Smooth muscle cell (in vitro differentiated cells): ENCODE measurements around the gene CELF5. TPM values are rescaled to one million over a fixed set of nuclear protein-coding genes. Genes with fewer than 3 reads are reported as not detected.

Source experiments
- DNase-seq: peaks from one replicate; lab custom pipeline; 2025; ENCODE audit not compliant: unreplicated experiment; lab: John Stamatoyannopoulos, UW
- H2AFZ ChIP-seq: fragments of 200-600 bp; sonication (generic); 2 replicates; pipeline ENCODE4 v1.6.0; 2016; ENCODE audit warnings: antibody characterized with exemption, low read depth, mild to moderate bottlenecking
- H3F3A ChIP-seq: fragments of 200-600 bp; sonication (generic); 2 replicates; pipeline ENCODE4 v1.6.0; 2017; ENCODE audit warnings: antibody characterized with exemption, low read depth
- H3K27ac ChIP-seq: fragments of 200-600 bp; sonication (generic); 2 replicates; pipeline ENCODE4 v1.5.1; 2016; ENCODE audit warnings: low read depth, mild to moderate bottlenecking
- H3K27me3 ChIP-seq: fragments of 200-600 bp; sonication (generic); 2 replicates; pipeline ENCODE4 v1.6.1; 2016; ENCODE audit warnings: low read depth, mild to moderate bottlenecking
- H3K36me3 ChIP-seq: fragments of 200-600 bp; sonication (generic); 2 replicates; pipeline ENCODE4 v1.5.1; 2016; ENCODE audit warnings: low read depth
- H3K4me1 ChIP-seq: fragments of 200-600 bp; sonication (generic); 2 replicates; pipeline ENCODE4 v1.5.1; 2016; ENCODE audit warnings: low read depth
- H3K4me2 ChIP-seq: fragments of 200-600 bp; sonication (generic); 2 replicates; pipeline ENCODE4 v1.6.0; 2016; ENCODE audit warnings: mild to moderate bottlenecking
- H3K4me3 ChIP-seq: fragments of 200-600 bp; sonication (generic); 2 replicates; pipeline ENCODE4 v1.5.1; 2016; ENCODE audit warnings: mild to moderate bottlenecking
- H3K79me2 ChIP-seq: fragments of 200-600 bp; sonication (generic); 2 replicates; pipeline ENCODE4 v1.6.0; 2016; ENCODE audit warnings: low read depth, mild to moderate bottlenecking
- H3K9ac ChIP-seq: fragments of 200-600 bp; sonication (generic); 2 replicates; pipeline ENCODE4 v1.6.0; 2016; ENCODE audit warnings: low read depth
- H3K9me3 ChIP-seq: fragments of 200-600 bp; sonication (generic); replicated peaks from 2 replicates; pipeline ENCODE4 v1.5.1; 2016; ENCODE audit warnings: low read depth
- H4K20me1 ChIP-seq: fragments of 200-600 bp; sonication (generic); 2 replicates; pipeline ENCODE4 v1.6.0; 2016; ENCODE audit warnings: low read depth
- WGBS: methylation state at CpG from one replicate; pipeline ENCODE4 v1.1.7; 2016; ENCODE audit warnings: low lambda C conversion rate; 5-methylcytosine and 5-hydroxymethylcytosine counted together
- polyA plus RNA-seq: library from polyadenylated mRNA; unstranded; fragments of >200 nt; fragmentation: Nextera tagmentation; extraction: Ambion mirVana; gene quantifications from 2 replicates; pipeline ENCODE4 v1.2.1, GENCODE V29; 2016
- total RNA-seq: library from RNA; depleted of rRNA; stranded (reverse); fragments of >200 nt; gene quantifications from 2 replicates; pipeline ENCODE4 v1.2.3, GENCODE V29; 2014
- TF ChIP-seq, protein P1 (sequence below): fragments of 200-600 bp; sonication (generic); IDR thresholded peaks from 2 replicates; pipeline ENCODE4 v1.5.1; 2017; ENCODE audit warnings: borderline replicate concordance, mild to moderate bottlenecking, antibody characterized with exemption; ENCODE audit not compliant: insufficient read depth, poor library complexity, severe bottlenecking

The CELF5 gene
- total and polyA plus RNA-seq, 2 experiments from 2014 or later = 0.18 TPM; not detected in 1

DNA sequence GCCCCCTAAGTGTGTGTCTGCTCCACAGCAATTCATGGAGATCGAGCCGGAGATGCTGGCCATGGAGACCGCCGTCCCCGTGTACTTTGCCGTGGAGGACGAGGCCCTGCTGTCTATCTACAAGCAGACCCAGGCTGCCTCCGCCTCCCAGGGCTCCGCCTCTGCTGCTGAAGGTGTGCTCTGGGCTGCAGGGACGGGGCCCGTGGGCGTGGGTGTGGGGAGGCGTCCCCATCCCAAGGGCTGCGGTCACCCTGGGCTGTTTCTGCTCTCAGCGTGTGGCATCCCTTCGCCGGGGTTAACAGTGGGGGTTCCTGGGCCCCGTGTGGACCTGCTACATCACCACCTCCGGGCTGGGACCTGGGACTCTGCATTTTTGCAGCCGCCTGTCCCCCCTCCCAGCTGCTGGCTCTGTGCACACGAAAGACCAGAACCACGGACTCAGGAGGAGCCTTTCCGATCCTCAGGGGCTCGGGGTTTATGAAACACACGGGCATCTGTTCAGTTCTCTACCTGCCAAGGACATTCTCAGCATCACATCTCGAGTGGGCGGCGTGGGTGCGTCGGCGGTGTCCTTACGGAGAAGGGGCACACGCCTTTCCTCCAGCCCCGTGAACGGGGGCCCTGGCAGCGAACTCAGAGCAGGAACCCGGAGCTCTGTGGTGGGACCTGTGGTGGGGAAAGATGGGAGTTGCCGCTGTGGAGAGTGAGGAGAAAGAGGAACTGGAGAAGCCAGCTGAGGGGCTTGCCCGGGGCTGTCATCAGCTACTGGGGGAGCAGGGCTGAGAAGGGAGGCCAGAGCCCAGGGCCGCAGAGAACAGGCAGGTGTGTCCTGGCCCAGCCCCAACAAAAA is 31.0 kb upstream of the CELF5 start:
- H3K79me2 ChIP-seq = peaks cover 28% of the 10 kb centered on the region
- H3K36me3 ChIP-seq = no peaks in the 10 kb centered on the region
- WGBS = 97% methylated on average over 40 of the region's 40 CpGs
- H3K9me3 ChIP-seq = no peaks in the 10 kb centered on the region
- H3K9ac ChIP-seq = no peak overlapping the region
- H3K4me1 ChIP-seq = no peaks in the 10 kb centered on the region
- H4K20me1 ChIP-seq = peaks cover 21% of the 10 kb centered on the region
- TF ChIP-seq, protein P1, sequence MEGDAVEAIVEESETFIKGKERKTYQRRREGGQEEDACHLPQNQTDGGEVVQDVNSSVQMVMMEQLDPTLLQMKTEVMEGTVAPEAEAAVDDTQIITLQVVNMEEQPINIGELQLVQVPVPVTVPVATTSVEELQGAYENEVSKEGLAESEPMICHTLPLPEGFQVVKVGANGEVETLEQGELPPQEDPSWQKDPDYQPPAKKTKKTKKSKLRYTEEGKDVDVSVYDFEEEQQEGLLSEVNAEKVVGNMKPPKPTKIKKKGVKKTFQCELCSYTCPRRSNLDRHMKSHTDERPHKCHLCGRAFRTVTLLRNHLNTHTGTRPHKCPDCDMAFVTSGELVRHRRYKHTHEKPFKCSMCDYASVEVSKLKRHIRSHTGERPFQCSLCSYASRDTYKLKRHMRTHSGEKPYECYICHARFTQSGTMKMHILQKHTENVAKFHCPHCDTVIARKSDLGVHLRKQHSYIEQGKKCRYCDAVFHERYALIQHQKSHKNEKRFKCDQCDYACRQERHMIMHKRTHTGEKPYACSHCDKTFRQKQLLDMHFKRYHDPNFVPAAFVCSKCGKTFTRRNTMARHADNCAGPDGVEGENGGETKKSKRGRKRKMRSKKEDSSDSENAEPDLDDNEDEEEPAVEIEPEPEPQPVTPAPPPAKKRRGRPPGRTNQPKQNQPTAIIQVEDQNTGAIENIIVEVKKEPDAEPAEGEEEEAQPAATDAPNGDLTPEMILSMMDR = no peak
- no peak overlapping the region for H2AFZ ChIP-seq
- no peak for DNase-seq
- no peak overlapping the region for H3K4me2 ChIP-seq
- no peaks in the 10 kb centered on the region for H3K27me3 ChIP-seq
- H3F3A ChIP-seq = no peaks in the 10 kb centered on the region
- no peak overlapping the region for H3K27ac ChIP-seq
- H3K4me3 ChIP-seq = no peak overlapping the region

DNA sequence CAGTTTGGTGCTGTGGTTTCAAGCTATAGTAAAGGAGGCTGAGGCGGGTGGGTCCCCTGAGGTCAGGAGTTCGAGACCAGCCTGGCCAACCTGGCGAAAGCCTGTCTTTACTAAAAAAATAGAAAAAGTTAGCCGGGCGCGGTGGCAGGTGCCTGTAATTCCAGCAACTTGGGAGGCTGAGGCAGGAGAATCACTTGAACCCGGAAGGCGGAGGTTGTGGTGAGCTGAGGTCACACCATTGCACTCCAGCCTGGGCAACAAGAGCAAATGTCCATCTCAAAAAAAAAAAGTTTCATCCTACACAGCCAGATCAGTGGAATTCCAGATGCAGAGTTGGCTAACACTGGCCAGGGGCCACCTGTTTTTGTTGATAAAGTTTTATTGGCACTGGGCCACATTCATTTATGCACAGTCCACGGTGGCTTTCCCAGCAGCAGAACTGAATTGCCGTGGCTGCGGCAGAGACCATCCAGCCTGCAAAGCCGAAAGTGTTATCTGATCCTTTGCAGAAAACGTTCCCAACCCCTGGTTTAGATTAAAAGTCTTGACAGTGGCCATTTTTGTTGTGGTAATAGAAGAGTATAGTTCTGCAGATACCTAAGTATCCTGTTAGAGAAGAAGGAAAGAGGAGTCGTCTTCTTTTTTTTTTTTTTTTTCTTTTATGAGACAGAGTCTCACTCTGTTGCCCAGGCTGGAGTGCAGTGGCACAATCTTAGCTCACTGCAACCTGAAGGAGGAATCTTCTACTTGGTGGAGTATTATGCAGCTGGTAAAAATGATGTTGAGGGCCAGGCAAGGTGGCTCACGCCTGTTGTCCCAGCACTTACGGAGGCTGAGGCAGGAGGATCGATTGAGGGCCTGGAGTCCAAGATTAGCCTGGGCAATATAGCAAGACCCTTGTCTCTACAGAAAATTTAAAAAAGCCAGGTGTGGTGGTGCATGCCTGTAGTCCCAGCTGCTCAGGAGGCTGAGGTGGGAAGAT is 30.1 kb upstream of the CELF5 start:
- Histone ChIP-seq H3K9ac (no peak overlapping the region), H3K36me3 (no peaks in the 10 kb centered on the region), H3K4me1 (no peaks in the 10 kb centered on the region), H3K27me3 (no peaks in the 10 kb centered on the region), H3K79me2 (peaks cover 20% of the 10 kb centered on the region), H3K4me3 (no peak overlapping the region), H3K27ac (no peak overlapping the region), H3K9me3 (no peaks in the 10 kb centered on the region), H3F3A (no peaks in the 10 kb centered on the region), H4K20me1 (peaks cover 18% of the 10 kb centered on the region), H2AFZ (no peak overlapping the region), H3K4me2 (no peak overlapping the region)
- WGBS = 98% methylated on average over 17 of the region's 17 CpGs
- TF ChIP-seq, protein P1 = no peak
- DNase-seq = no peak

DNA sequence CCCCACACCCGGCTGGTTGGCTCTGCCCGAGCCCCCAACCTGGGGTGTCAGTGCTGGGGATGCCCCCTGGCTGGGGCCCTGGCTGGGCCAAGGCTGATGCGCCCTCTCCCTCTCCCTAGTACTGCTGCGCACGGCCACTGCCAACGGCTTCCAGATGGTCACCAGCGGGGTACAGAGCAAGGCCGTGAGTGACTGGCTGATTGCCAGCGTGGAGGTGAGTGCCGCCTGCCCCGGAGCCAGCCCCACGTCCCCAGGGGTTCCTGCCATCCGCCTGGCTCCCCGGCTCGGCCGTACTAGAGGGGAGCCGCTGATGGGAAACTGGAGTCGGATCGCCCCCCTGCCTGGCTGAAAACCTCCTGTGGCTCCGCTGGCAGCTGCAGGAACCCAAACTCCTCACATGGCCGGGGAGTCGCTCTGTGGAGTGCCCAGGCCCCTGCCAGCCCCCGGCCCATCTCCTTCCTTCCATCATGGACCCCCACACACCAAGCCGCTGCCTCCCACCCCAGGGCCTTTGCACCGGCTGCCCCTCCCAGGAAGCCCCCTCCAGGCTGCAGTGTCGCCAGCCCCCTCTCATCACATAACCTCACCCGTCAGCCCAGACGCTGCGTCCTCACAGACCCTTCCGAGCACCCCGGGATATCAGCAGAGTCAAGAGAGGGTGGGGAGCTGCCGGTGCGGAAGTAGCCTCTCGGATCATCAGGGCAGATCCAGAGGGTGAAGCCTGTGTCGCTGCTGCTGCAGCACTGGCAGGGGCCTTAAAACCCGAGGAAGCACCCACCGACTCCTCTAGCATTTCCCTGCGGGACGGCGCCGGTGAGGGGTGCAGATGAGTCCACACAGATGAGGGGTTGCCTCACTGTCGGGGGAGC is 28.2 kb upstream of the CELF5 start:
- Histone ChIP-seq H3K36me3 (no peaks in the 10 kb centered on the region), H3K4me2 (no peak overlapping the region), H3K9me3 (no peaks in the 10 kb centered on the region), H3K9ac (no peak overlapping the region), H3F3A (no peaks in the 10 kb centered on the region), H2AFZ (no peak overlapping the region), H4K20me1 (peaks cover 2% of the 10 kb centered on the region), H3K79me2 (peaks cover 7% of the 10 kb centered on the region), H3K27me3 (no peaks in the 10 kb centered on the region), H3K4me3 (no peak overlapping the region), H3K4me1 (no peaks in the 10 kb centered on the region), H3K27ac (no peak overlapping the region)
- no peak for DNase-seq
- TF ChIP-seq, protein P1 = no peak
- WGBS = 97% methylated on average over 38 of the region's 42 CpGs
